Endothelial cell of hepatic sinusoid (primary cell): ENCODE data around the gene FGFR3.
"Not testable (repeated sequence)": the region's sequence is repeated elsewhere in the genome, so short reads cannot be mapped to it uniquely, and the experiment has no call there.

Experiments used
- in situ Hi-C: cut with HindIII; loops from 2 replicates; pipeline ENCODE4 v1.10.0; 2017; ENCODE audit warnings: low sequenced_read_pairs

Gene FGFR3

GRCh38 chr4:1833307-1834046 is 40.4 kb downstream of the FGFR3 start:
- in situ Hi-C loops, result no loop called here

GRCh38 chr4:1834047-1834775 is 41.1 kb downstream of the FGFR3 start:
- in situ Hi-C loops, result no loop called here

- in situ Hi-C loops, result not testable (repeated sequence)
Observed at GRCh38 chr4:1835836-1836235, 42.7 kb downstream of the FGFR3 start.

GRCh38 chr4:1836650-1837049 is 43.6 kb downstream of the FGFR3 start:
- in situ Hi-C loops, result no loop called here

- in situ Hi-C loops, result no loop called here
Observed at GRCh38 chr4:1837069-1837468, 44.0 kb downstream of the FGFR3 start.

- in situ Hi-C loops, result no loop called here
Observed at GRCh38 chr4:1839282-1839681, 46.2 kb downstream of the FGFR3 start.

GRCh38 chr4:1841201-1841886 is 48.3 kb downstream of the FGFR3 start:
- in situ Hi-C loops, result no loop called here

DNA sequence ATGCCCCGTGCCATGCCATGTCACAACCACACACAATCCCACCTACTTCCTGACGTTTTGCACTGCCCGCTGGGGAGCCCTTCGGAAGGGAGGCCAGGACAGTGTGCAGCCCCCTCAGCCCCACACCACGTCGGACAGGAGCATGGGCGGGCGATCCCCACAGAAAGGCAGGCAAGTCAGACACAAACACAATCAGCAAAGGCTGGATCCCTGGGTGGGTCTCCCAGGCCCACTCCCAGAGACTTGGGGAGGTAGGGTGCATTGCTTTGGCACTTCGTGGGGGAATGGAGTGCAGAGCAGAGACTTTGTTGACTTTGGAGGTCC is 48.8 kb downstream of the FGFR3 start:
- in situ Hi-C loops, result no loop called here

DNA sequence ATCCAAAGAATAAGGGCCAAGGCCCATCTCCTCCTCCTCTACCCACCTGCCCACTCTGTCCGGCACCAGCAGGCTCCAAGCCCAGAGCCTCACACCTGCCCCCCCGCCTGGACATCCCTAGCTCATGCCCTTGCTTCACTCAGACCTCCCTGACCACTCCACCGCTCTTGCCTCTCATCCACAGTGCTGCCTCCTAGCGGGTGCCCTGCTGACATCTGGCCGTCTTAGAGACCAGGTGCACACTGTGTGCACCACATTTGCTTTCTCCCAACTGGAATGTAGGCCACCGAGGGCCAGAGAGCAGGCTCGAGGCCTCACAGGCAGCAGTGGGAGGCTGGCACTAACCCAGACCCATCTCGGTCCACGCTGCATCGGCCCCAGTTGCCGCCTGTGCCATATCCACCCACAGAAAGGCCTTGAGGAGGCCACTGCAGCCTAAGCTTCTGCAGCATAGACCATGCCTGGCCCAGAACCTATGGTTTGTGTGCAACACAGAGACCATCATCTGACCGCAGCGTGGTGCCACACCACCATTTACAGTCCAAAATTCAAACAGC is 49.3 kb downstream of the FGFR3 start:
- in situ Hi-C loops, result no loop called here

DNA sequence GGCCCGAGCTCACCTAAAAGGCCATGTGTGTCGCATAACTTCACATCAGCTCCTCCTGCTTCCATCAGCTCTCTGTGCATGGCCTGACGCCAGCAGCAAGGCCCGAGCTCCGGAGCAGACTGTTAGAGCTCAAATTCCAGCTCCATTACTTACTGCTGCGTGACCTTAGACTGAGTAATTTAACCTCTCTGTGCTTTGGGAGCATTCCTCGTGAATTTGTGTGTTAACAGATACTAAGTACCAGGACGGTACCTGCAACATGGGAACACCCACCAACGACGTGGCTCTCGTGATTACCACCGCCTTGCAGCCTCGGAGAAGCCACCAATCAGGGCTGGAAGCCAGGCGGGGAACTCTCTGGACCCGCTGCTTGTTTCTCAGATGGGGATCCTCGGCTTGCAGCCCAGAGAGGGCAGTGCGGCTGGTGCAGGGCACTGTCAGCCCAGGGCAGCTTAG is 49.9 kb downstream of the FGFR3 start:
- in situ Hi-C loops, result no loop called here

GRCh38 chr4:1843852-1844251 is 50.8 kb downstream of the FGFR3 start:
- in situ Hi-C loops, result no loop called here

DNA sequence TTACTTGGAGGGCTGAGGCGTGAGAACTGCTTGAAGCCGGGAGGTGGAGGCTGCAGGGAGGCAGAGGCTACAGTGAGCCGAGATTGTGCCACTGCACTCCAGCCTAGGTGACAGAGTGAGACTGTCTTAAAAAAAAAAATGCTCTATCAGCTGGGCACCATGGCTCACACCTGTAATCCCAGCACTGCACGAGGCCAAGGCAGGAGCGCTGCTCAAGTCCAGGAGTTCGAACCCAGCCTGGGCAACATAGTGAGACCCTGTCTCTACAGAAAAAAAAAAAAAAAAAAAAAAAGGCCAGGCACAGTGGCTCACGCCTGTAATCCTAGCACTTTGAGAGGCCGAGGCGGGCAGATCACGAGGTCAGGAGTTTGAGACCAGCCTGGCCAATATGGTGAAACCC is 51.5 kb downstream of the FGFR3 start:
- in situ Hi-C loops, result not testable (repeated sequence)

DNA sequence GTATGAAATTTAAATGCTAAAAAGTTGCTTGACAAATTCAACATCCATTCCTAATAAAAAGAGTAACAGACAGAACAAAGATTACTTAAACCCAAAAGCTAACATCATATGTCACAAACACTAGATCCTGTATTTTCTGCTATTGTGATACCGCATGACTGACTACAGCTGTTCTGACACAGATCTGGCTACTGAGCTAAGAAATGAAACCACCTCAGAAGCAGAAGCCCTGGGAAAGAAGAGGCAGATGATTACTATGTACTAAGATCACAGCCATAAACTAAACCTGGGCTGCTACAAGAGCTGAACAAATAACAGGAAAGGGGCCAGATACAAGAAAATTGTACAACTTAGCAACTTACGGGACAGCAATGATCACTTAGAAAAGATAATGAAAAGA is 53.5 kb downstream of the FGFR3 start:
- in situ Hi-C loops, result no loop called here

- in situ Hi-C loops, result no loop called here
Observed at GRCh38 chr4:1850276-1850675, 57.2 kb downstream of the FGFR3 start.

DNA sequence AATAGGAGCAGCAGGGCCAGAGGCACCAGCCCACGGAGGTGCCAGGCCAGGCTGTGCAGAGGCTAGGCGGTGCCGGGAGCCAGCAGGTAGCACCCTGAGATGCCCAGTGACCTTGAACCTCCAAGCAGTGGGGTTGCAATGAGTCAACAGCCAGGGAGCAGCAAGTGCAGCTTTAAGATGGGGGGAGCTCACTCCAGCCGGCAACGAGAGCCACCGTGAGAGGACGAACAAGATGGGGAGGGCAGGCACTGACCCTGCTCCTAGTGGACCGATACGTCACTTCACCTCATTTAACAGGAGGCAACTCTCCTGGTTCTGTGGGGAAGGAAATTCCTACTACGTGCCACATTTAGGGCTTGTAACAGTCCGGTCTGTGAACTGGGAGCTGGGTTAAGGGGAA is 58.1 kb downstream of the FGFR3 start:
- in situ Hi-C loops, result no loop called here

DNA sequence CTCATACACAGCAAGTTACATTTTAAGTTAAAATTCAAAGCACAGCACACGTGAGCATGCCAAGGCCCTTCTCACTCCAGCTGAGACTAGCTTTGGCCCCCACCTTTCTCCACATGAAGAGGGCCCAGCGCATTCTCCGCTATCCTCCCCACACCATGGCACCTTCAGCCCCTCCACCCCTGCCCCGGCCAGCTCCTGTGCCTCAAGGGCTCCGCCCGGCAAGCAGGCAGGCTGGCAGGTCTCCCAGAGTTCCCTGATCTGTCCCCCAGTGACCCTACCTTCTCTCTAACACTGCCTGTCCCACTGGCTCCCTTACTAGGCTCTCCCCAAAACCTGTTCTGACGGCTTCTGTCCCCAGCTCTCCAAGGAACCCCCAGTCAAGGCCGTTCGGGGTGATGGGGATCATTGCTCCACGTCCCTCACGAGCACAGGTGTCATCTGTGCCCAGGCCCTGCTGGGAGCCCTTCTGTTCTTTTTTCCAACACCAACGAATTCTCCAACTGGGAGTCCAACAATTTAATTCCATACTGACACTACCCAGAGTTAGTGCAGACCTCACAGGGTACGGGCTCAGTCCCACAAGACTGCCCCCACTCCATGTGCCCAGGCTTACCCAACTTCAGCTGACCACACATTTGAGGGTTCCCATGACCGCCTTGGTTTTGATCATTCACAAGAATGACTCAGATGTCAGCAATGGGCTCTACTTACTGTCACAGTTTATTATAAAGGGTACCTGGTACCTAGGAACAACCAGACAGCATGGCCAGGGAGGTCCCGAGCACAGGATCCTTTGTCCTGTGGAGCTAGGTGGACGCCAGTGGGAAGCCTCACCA is 58.7 kb downstream of the FGFR3 start:
- in situ Hi-C loops, result no loop called here

DNA sequence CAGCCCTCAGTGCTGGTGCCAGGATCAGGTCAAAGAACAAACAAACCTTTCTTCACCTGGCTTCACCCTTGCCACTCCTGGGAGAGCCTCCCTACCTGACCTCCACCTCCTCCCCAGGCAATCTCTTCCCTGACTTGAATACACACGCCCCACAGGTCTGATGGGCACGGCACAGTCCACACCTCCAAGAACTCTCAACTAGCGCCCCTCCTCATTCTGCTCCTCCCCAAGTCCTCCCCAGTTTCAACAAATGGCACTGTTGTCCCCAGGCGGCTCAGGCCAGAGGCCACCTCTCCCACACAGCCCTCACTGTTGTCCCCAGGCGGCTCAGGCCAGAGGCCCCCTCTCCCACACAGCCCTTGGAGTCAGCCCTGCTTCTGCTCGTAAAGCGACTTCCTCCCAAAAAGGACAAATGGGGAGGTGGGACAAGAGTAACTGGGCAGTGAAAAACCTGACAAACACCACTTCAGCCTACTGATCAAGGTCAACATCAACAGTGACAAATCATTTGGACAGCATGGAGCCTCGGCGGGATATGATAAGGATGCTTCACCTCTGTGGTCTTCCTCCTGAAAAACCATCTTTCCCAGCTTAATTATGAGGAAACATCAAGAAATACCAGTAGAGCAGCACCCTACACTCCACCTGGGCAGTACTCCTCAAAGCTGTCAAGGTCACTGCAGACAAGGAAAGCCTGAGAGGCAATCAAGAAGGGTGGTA is 60.0 kb downstream of the FGFR3 start:
- in situ Hi-C loops, result no loop called here

GRCh38 chr4:1854752-1855151 is 61.7 kb downstream of the FGFR3 start:
- in situ Hi-C loops, result loop anchor here (5.0 kb wide), 2 partner anchors 42 to 103 kb away; no protein-coding TSS in a partner anchor

- in situ Hi-C loops, result loop anchor here (5.0 kb wide), 2 partner anchors 43 to 102 kb away; no protein-coding TSS in a partner anchor
Observed at GRCh38 chr4:1855333-1856070, 62.4 kb downstream of the FGFR3 start.
